Stimulated activated CD8-positive, alpha-beta memory T cell treated with anti-CD3 and anti-CD28 coated beads, Interleukin-7, amount 100 ng/mL, for 48 hours (primary cell): ENCODE results near the gene CDH13.

Source experiments
- DNase-seq, 2 donors: peaks; one replicate each; pipeline ENCODE4 v3.0.0-alpha.2; 2020; ENCODE audit warnings: low read depth in 1 of 2; ENCODE audit errors: extremely low read depth in 1 of 2

Gene CDH13

DNA sequence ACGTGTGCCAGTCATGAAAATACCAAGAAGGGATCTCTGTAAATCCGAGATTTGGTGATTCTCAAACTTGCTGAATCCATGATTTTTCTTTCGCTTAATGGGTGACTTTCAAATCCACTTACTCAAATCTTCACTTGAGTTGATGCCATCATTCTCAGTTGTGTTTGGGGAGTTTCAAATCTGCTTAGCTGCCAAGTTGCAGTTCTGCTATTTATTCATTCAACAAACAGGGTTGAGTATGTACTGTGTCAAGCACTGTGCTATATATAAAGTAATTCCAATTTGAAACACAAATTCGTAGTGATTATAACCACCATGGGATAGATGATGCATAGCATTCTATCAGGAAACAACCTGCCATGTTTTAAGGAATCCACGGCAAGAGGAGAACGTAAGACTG lies 394.3 kb downstream of the CDH13 start:
- DNase-seq, result no peak

GRCh38 chr16:83021746-83022145 lies 395.0 kb downstream of the CDH13 start:
- DNase-seq, result no peak

- no peak for DNase-seq
Measured at GRCh38 chr16:83023011-83023410, 396.2 kb downstream of the CDH13 start.

DNA sequence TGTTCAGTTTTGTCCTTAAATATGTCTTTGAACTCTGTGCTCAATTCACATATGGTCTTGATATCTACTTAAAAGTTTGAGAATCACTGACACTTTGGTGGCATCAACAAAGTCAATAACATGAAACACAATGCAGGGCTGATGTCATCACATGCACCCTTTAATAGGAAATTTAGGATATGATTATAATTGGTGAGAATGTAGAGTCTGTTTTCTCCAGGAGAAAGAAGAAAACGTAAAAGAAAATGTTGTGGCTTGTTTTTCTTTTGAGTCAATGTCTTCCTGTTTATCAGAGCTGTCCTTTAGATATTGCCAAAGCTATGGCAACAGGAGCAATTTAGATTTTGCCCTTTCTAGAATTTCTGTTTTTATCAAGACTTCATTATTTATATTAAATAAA lies 396.9 kb downstream of the CDH13 start:
- DNase-seq, result no peak

- DNase-seq, result no peak
Measured at GRCh38 chr16:83027973-83028372, 401.2 kb downstream of the CDH13 start.

DNA sequence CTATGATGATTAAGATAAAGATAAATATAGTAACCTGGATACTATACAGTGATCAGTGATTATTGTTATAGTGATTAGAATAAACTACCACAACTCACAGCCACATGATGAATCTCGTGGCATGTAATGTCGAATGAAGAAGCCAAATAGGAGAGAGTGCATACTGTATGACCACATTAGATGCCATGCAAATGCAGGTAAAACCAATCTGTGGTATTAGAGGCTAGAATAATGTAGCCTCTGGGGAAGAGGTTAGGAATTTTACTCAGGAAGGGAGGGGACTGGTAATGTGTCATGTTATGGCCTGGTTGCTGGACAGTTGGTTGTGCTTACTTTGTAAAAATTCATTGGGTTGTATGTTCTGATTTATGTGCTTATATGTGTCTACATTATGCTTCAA lies 402.7 kb downstream of the CDH13 start:
- DNase-seq, result no peak

DNA sequence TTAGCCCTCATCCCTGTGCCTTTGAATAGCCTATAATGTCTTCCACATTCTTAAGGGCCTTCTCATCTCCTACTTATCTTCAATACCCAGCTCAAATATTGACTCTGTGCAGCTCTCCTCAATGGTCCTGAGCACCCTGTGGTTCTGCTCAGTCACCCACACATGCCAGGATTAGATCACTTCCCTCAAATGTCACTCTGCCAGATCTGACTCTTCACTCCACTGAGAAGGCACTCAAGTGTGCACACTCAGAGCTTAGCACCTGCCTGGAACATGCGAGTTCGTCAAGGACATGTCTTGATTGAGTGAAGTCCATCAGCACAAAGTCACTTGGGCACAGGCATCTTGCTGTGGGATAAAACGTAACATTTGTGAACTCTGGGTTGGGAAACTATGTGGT lies 404.8 kb downstream of the CDH13 start:
- no peak for DNase-seq

DNA sequence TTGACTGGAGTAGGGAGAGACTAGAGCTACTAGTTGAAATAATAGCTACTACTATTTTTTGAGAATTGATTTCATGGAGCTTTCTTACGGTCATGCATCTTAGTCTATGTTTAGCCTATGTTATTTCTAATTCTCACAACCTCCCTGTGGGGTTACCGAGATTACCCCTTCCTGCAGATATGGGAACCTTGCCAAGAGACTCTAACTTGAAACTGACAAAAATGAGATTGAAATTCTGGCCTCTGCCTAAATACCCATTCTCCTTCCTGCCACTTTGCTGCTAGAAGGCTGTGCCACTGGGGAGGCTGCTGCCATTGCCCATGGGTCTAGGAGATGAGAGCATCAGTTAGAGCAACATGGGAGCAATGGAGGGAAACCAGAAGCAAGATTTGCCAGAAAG lies 410.3 kb downstream of the CDH13 start:
- no peak for DNase-seq

- no peak for DNase-seq
Measured at GRCh38 chr16:83037884-83038283, 411.1 kb downstream of the CDH13 start.

GRCh38 chr16:83040174-83040573 lies 413.4 kb downstream of the CDH13 start:
- DNase-seq, result no peak

GRCh38 chr16:83044589-83044988 lies 417.8 kb downstream of the CDH13 start:
- DNase-seq, result no peak

- DNase-seq, result no peak
Measured at GRCh38 chr16:83045790-83046189, 419.0 kb downstream of the CDH13 start.

- DNase-seq, result no peak
Measured at GRCh38 chr16:83046664-83047063, 419.9 kb downstream of the CDH13 start.

DNA sequence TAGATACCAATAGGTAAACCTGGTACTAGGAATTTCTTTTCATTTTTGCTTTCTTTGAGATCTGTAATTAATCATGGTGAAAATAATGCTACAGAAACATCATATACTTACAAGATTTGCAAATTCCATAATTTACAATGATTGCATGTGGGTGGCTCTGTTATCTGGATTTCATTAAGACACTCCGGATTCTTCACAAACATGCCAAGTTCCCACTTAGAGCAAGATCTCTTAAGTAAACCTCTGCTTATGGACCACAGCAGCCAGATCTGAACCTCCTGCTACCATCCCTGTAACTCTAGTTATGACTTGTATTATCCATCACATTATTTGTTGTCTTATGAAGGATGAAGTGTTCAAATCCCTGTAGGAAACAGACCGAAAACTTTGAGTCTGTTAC lies 424.7 kb downstream of the CDH13 start:
- no peak for DNase-seq

DNA sequence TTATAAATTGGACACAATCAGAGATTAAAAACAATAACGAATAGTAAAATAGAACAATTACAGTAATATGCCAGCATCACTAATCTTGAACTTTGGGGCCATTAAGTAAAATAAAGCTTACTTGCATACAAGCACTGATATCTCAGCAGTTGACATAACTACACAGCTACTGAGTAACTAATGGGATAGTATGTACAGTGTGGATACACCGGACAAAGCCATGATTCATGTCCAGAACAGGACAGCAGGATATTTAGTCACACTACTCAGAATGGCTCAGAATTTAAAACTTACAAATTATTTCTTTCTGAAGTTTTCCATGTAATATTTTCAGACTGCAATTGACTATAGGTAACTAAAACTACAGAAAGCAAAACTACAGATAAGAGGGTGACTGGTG lies 427.5 kb downstream of the CDH13 start:
- no peak for DNase-seq

- no peak for DNase-seq
Measured at GRCh38 chr16:83058376-83058775, 431.6 kb downstream of the CDH13 start.

- no peak for DNase-seq
Measured at GRCh38 chr16:83059237-83059636, 432.5 kb downstream of the CDH13 start.

- no peak for DNase-seq
Measured at GRCh38 chr16:83066011-83066410, 439.2 kb downstream of the CDH13 start.

DNA sequence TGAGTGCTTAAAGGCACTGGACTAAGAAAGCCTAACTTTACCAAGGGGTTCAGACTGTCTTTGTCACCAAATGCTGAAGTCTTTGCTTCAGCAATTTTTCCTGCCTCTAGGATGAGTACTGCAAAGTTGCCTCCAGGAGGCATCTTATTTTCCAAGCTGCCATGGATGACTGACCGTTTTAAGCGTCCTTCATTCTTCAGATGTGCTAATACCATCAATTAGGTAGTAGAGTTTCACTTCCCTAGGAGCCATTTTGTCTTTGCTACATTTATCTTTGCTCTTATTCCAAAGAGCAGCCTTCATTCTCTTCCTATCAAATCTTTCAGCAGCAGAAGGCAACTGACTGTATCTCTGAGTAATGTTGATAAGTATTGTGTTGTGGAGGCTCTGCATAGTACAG lies 440.1 kb downstream of the CDH13 start:
- DNase-seq, result no peak

DNA sequence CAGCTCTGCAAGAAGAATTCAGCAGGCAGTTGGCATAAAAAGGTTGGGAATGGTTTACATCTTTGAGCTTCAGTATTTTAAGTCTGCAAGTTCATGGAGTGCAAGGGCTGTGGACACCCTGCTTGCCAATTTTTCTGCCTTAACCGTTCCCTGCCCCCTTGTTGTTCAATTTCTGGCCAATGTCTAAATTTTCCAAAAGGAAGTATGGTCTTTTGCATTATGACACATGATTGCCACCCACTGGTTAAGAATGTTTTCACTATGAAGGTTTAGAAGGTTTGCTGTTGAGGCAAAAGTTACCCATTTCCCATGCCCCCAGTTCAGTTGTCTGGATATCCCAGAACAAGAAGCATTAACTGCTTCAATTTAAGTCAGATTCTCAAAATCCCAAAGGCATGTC lies 441.9 kb downstream of the CDH13 start:
- no peak for DNase-seq

DNA sequence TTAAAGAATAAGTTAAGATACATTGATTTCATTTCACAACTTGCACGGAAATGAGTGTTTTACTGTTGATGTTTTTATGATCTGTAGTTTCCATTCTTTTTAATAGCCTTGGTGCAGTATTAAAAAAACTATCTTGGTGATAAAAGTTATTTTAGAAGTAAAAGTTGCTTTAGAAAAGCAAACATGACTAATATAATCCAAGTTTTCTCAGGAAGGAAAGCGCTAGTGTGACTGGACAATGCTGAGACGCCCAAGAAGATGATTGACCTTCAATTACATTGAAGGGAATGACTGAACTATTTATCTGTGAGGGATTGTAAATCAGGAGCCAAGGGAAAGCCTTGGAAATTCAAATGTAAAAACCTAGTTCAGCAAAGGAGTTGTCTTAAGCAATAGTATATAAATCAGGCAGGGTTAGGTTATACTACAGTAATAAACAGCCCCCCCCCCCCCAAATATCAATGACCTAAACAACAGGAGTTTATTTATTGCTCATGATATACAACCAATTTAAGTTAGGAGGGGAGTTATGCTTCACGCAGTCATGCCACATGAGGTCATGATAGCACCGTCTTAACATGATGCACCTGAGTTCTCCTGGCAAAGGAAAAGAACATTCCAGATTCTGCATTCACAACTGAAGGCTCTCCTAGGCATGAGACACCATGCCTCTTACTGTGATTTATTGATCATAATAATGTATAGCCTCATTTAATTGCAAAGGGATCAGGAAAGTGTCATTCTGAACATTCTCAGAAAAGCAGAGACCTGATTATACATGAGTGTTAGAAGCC lies 443.8 kb downstream of the CDH13 start:
- DNase-seq, result no peak

DNA sequence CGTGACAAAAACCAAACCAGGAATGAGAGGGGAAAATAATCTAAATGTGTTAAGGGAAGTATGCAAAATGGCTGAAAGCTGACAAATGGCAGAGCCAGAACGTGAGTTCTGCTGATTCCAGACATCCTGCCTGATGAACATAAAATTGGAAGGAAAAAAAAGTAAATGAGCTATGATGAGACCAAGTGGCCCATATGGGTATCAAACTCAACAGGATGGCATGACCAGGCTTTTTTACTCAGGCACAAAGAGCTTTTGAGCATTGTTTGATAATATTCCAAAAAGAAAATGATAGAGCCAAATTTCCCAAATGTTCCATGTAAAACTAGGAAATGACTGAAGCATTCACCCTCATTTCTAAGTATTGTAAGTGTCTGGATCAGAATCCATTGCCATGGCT lies 449.2 kb downstream of the CDH13 start:
- DNase-seq, result no peak

DNA sequence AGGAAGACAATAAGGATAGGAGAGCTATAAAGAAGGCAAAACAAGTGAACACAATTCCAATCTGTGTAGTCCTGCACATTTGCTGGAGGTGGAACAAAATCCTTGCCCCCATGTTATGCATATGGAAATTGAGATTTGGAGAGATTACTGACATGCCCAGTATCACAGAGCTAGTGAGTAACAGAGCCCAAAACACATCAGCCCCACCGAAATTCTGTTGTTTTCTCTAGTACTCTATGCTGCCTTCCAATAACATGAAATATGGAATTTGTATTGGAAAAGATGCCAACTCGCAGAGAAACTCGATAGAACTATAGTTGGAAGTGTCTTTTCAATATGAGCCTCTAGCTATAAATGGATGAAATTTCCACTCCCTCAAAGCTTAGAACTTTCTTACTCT lies 456.6 kb downstream of the CDH13 start:
- DNase-seq, result no peak
